HepG2 (cell line): ENCODE data around the gene WRAP73. TPM values are rescaled to one million over a fixed set of nuclear protein-coding genes. Genes with fewer than 3 reads are reported as not detected.

Source experiments
- E2F5 ChIP-seq: sonication (generic); formaldehyde crosslinking; conservative IDR thresholded peaks from 2 replicates; pipeline ENCODE4 v1.4.0; 2020; ENCODE audit warnings: missing genetic modification reagents
- GPN1 ChIP-seq: sonication (generic); formaldehyde crosslinking; IDR thresholded peaks from 2 replicates; pipeline ENCODE4 v1.5.1; 2020; ENCODE audit warnings: missing genetic modification reagents, borderline replicate concordance
- HOXA3 ChIP-seq: sonication (generic); formaldehyde crosslinking; IDR thresholded peaks from 2 replicates; pipeline ENCODE4 v1.5.0; 2020; ENCODE audit warnings: missing genetic modification reagents
- JARID2 ChIP-seq: sonication (generic); formaldehyde crosslinking; IDR thresholded peaks from 2 replicates; pipeline ENCODE4 v1.8.1; 2023; ENCODE audit warnings: missing genetic modification reagents, inconsistent platforms; ENCODE audit not compliant: insufficient replicate concordance
- KLF9 ChIP-seq: IDR thresholded peaks from 2 replicates; pipeline ENCODE4 v1.6.1; 2016; ENCODE audit warnings: low read depth
- NKX3-1 ChIP-seq: sonication (generic); formaldehyde crosslinking; IDR thresholded peaks from 2 replicates; pipeline ENCODE4 v1.5.0; 2020; ENCODE audit warnings: missing genetic modification reagents
- RXRA ChIP-seq: sonication (generic); formaldehyde crosslinking; IDR thresholded peaks from 2 replicates; pipeline ENCODE4 v1.5.1; 2020; ENCODE audit warnings: missing genetic modification reagents
- SP5 ChIP-seq: IDR thresholded peaks from 2 replicates; pipeline ENCODE4 v1.6.1; 2016; ENCODE audit warnings: low read depth, borderline replicate concordance
- SRSF1 ChIP-seq: fragments of 200-400 bp; formaldehyde crosslinking; optimal IDR thresholded peaks from 2 replicates; pipeline ENCODE3; 2017; ENCODE audit warnings: mild to moderate bottlenecking, low read depth, low read length, moderate library complexity
- TARDBP ChIP-seq: sonication (generic); formaldehyde crosslinking; IDR thresholded peaks from 2 replicates; pipeline ENCODE4 v1.8.0; 2022; ENCODE audit warnings: mild to moderate bottlenecking, missing genetic modification reagents
- TFDP1 ChIP-seq: IDR thresholded peaks from 2 replicates; pipeline ENCODE4 v1.6.1; 2016; ENCODE audit warnings: missing compliant biosample characterization, missing genetic modification reagents, borderline replicate concordance
- THAP11 ChIP-seq: IDR thresholded peaks from 2 replicates; pipeline ENCODE4 v1.6.1; 2016; ENCODE audit warnings: missing biosample characterization, missing genetic modification reagents
- XRCC5 ChIP-seq: fragments of 200-400 bp; formaldehyde crosslinking; optimal IDR thresholded peaks from 2 replicates; pipeline ENCODE3; 2017; ENCODE audit warnings: mild to moderate bottlenecking, low read length
- ZNF121 ChIP-seq: sonication (generic); formaldehyde crosslinking; IDR thresholded peaks from 2 replicates; pipeline ENCODE4 v1.5.0; 2020; ENCODE audit warnings: mild to moderate bottlenecking, missing genetic modification reagents
- ZNF138 ChIP-seq: sonication (generic); formaldehyde crosslinking; IDR thresholded peaks from 2 replicates; pipeline ENCODE4 v1.5.0; 2020; ENCODE audit warnings: mild to moderate bottlenecking, low read depth, missing genetic modification reagents
- ZNF234 ChIP-seq: sonication (generic); formaldehyde crosslinking; conservative IDR thresholded peaks from 2 replicates; pipeline ENCODE4 v1.5.1; 2020; ENCODE audit warnings: mild to moderate bottlenecking, missing genetic modification reagents
- ZNF468 ChIP-seq: sonication (generic); formaldehyde crosslinking; IDR thresholded peaks from 2 replicates; pipeline ENCODE4 v1.8.0; 2022; ENCODE audit warnings: mild to moderate bottlenecking, moderate library complexity, missing genetic modification reagents
- ZNF678 ChIP-seq: sonication (generic); formaldehyde crosslinking; IDR thresholded peaks from 2 replicates; pipeline ENCODE4 v1.4.0; 2020; ENCODE audit warnings: mild to moderate bottlenecking, missing genetic modification reagents
- ZNF687 ChIP-seq: sonication (generic); formaldehyde crosslinking; IDR thresholded peaks from 2 replicates; pipeline ENCODE4 v1.5.1; 2020; ENCODE audit warnings: mild to moderate bottlenecking, missing genetic modification reagents, moderate library complexity
- polyA plus RNA-seq, 8 experiments: library from polyadenylated mRNA; depleted of rRNA in 3 of 8; stranded (reverse) in 7 of 8; unstranded in 1 of 8; fragments of >200 nt; fragmentation: Illumina TruSeq in 4 of 8; extraction: Trizol in 4 of 8; gene quantifications; 2 replicates each; pipeline versions ENCODE4 v1.2.1 to v1.2.3, GENCODE V29; 2011 to 2016; ENCODE audit warnings: low read depth in 4 of 8, missing spikeins in 1 of 8, mixed read lengths in 1 of 8; ENCODE audit not compliant: insufficient read depth in 1 of 8
- total RNA-seq, 5 experiments: library from RNA; depleted of rRNA; stranded (reverse); fragments of >200 nt; fragmentation: Illumina TruSeq; extraction: Trizol; gene quantifications; 2 replicates each; pipeline ENCODE4 v1.2.3, GENCODE V29; 2016; ENCODE audit warnings: low read depth in 1 of 5
- TF ChIP-seq, protein P1 (sequence below): sonication (generic); formaldehyde crosslinking; IDR thresholded peaks from 2 replicates; pipeline ENCODE4 v1.4.0; 2020; ENCODE audit warnings: missing genetic modification reagents; ENCODE audit errors: not compliant biosample characterization
- TF ChIP-seq, protein P2 (sequence below): sonication (generic); formaldehyde crosslinking; IDR thresholded peaks from 2 replicates; pipeline ENCODE4 v1.4.0; 2020; ENCODE audit warnings: missing genetic modification reagents

WRAP73 gene
- total and polyA plus RNA-seq, 2 of the 13 experiments (the other 11 are each of a cell fraction or from before 2014, with no cell fraction given) = 18.1 to 40.4 TPM

DNA sequence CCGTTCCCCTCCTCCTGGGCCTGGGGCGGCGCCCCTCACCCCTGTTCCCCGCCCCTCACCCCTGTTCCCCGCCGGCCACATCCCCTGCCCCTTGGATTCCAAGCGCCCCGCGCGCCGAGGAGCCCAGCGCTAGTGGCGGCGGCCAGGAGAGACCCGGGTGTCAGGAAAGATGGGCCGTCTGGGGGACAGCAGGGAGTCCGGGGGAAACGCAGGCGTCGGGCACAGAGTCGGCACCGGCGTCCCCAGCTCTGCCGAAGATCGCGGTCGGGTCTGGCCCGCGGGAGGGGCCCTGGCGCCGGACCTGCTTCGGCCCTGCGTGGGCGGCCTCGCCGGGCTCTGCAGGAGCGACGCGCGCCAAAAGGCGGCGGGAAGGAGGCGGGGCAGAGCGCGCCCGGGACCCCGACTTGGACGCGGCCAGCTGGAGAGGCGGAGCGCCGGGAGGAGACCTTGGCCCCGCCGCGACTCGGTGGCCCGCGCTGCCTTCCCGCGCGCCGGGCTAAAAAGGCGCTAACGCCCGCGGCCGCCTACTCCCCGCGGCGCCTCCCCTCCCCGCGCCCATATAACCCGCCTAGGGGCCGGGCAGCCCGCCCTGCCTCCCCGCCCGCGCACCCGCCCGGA is 2.1 kb upstream of the WRAP73 start, which contains the start of gene TP73 (continued):
- no peak for TF ChIP-seq THAP11 (CRISPR knock-in tag)
- no peak for TF ChIP-seq JARID2 (CRISPR knock-in tag)
- TF ChIP-seq ZNF678 (CRISPR knock-in tag) = peak; percentile 23; the same call in 1 of the 2 replicates
- TF ChIP-seq, protein P1, sequence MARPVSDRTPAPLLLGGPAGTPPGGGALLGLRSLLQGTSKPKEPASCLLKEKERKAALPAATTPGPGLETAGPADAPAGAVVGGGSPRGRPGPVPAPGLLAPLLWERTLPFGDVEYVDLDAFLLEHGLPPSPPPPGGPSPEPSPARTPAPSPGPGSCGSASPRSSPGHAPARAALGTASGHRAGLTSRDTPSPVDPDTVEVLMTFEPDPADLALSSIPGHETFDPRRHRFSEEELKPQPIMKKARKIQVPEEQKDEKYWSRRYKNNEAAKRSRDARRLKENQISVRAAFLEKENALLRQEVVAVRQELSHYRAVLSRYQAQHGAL (CRISPR knock-in tag) = no peak
- no peak for TF ChIP-seq TARDBP (CRISPR knock-in tag)
- TF ChIP-seq ZNF121 (CRISPR knock-in tag) = peak; percentile 86
- TF ChIP-seq ZNF138 (CRISPR knock-in tag) = no peak
- TF ChIP-seq, protein P2, sequence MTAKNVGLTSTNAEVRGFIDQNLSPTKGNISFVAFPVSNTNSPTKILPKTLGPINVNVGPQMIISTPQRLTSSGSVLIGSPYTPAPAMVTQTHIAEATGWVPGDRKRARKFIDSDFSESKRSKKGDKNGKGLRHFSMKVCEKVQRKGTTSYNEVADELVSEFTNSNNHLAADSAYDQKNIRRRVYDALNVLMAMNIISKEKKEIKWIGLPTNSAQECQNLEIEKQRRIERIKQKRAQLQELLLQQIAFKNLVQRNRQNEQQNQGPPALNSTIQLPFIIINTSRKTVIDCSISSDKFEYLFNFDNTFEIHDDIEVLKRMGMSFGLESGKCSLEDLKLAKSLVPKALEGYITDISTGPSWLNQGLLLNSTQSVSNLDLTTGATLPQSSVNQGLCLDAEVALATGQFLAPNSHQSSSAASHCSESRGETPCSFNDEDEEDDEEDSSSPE = peak; percentile 58; the same call in 1 of the 2 replicates
- TF ChIP-seq KLF9 (CRISPR knock-in tag) = no peak
- TF ChIP-seq XRCC5 = no peak
- no peak for TF ChIP-seq NKX3-1 (CRISPR knock-in tag)
- peak; percentile 44; the same call in 1 of the 2 replicates for TF ChIP-seq E2F5 (CRISPR knock-in tag)
- TF ChIP-seq SRSF1 = no peak
- TF ChIP-seq SP5 (CRISPR knock-in tag) = 0 out of 2 replicates have a peak, but pooled peaks have one; percentile 37
- TF ChIP-seq RXRA (CRISPR knock-in tag) = no peak
- peak; percentile 32; the same call in 1 of the 2 replicates for TF ChIP-seq ZNF687 (CRISPR knock-in tag)
- TF ChIP-seq GPN1 (CRISPR knock-in tag) = no peak
- no peak for TF ChIP-seq ZNF468 (CRISPR knock-in tag)
- TF ChIP-seq TFDP1 (CRISPR knock-in tag) = peak; percentile 66; the same call in 1 of the 2 replicates
- 0 out of 2 replicates have a peak, but pooled peaks have one; percentile 11 for TF ChIP-seq HOXA3
- 0 out of 2 replicates have a peak, but pooled peaks have one; percentile 48 for TF ChIP-seq ZNF234 (CRISPR knock-in tag)
